Measurements from ENCODE around the gene IGFBP5. TPM values are rescaled to one million over a fixed set of nuclear protein-coding genes. Genes with fewer than 3 reads are reported as not detected.

Gene IGFBP5
- polyA plus RNA-seq, 6 donors from 2014 or later: not detected

Other genes starting within 250 kb of the IGFBP5 start
- gene RPL37A, start 196.7 kb downstream of the IGFBP5 start, polyA plus RNA-seq (ENCODE audit: low read depth in 6 of 6): 1,000 to 10,000 TPM; 1,779 to 4,557 (median 3,922) TPM
- gene IGFBP2, start 62.1 kb downstream of the IGFBP5 start, polyA plus RNA-seq (ENCODE audit: low read depth in 6 of 6): not detected
- gene TNP1, start 164.5 kb upstream of the IGFBP5 start, polyA plus RNA-seq (ENCODE audit: low read depth in 6 of 6): not detected